DMS79 treated with DMSO at 0.1 percent for 48 hours (cell line): Measurements from ENCODE around the gene SLC35F6.
"Not testable (repeated sequence)": the region's sequence is repeated elsewhere in the genome, so short reads cannot be mapped to it uniquely, and the experiment has no call there.

ENCODE experiments used
- DNase-seq: peaks from one replicate; lab custom pipeline; 2025; lab: John Stamatoyannopoulos, UW

The SLC35F6 gene

GRCh38 chr2:26756337-26756736 lies 7.7 kb upstream of the SLC35F6 start:
- DNase-seq = no peak

DNA sequence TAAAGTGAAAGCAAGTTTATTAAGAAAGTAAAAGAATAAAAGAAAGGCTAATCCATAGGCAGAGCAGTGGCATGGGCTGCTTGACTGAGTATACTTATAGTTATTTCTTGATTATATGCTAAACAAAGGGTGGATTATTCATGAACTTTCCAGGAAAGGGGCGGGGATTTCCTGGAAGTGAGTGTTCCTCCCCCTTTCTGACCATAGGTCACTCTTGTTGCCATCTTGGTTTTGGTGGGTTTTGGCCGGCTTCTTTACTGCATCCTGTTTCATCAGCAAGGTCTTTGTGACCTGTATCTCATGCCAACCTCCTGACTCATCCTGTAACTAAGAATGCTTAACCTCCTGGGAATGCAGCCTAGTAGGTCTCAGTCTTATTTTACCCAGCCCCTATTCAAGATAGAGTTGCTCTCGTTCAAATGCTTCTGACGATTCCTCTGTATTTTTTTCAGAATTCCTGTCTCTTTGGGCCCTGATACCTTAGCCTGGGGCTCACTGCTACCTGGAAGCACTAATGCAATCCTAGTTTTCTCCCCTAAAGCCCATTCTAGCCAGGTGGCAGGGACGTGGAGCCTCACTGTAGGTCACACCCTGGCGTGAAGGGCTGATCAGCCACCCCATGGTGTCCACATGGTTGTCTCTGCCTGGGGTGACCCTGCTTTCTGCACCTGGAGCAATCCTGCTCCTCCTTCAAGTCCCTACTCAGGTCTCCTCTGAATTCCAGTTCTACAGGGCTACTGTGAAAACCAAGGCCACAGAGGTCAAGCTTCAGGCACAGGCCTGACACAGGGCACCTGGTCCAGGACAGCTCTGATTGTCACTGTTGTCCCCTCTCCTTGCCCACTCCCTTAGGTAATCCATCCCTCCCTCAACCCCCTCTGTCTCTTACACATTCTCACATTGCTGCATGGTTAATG lies 6.0 kb upstream of the SLC35F6 start:
- no peak for DNase-seq

DNA sequence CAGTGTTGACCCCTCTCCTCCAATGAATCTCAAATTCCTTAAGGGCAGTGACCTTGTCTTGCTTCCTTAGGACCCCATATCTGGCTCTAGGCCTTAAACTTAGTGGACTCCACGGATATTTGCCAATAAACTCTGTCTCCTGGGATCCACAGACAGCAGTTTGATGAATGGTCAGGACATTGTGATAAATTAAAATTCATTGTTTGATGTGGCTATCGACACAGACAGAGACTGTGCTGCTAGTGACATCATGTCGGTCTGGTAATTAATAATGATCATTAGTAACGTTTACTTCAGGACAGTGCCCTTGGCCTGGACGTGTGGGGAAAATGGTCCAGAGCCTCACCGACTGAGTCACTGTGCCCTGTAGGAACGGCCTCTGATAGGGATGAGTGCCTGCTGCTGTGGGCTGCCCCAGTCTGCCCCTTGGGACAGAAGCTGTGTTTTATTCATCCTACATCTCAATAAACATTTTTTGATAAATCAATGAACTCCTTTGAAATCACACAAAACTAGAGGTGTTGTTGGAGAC lies 5.2 kb upstream of the SLC35F6 start:
- no peak for DNase-seq

DNA sequence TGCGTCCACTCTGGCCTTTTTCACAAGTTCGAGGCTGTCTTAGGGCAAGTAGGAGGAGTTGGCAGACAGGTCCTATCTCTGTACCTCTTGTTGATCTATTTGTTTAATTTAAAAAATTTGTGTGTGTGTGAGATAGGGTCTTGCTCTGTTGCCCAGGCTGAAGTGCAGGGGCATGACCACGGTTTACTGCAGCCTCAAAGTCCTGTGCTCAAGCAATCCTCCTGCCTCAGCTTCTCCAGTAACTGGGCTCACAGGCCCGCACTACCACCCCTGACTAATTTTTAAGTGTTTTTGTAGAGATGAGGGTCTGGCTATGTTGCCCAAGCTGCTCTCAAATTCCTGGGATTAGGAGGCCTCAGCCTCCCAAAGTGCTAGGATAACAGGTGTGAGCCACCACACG lies 4.2 kb upstream of the SLC35F6 start:
- no peak for DNase-seq

DNA sequence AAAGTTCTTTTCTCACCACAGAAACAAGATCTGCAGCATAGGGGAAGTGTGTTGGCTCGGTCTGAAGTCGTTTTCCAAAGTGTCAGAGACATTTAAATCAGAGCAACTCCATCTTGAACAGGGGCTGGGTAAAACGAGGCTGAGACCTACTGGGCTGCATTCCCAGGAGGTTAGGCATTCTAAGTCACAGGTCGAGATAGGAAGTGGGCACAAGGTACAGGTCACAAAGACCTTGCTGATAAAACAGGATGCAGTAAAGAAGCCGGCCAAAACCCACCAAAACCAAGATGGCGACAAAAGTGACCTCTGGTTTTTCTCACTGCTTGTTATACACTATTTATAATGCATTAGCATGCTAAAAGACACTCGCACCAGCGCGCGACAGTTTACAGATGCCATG lies 3.1 kb upstream of the SLC35F6 start:
- DNase-seq = not testable (repeated sequence)

- DNase-seq = no peak
Observed at GRCh38 chr2:26763019-26763418, 1.1 kb upstream of the SLC35F6 start.

- no peak for DNase-seq
Observed at GRCh38 chr2:26764906-26765305, 822 bp downstream of the SLC35F6 start.

- no peak for DNase-seq
Observed at GRCh38 chr2:26765475-26766200, 1.6 kb downstream of the SLC35F6 start.

DNA sequence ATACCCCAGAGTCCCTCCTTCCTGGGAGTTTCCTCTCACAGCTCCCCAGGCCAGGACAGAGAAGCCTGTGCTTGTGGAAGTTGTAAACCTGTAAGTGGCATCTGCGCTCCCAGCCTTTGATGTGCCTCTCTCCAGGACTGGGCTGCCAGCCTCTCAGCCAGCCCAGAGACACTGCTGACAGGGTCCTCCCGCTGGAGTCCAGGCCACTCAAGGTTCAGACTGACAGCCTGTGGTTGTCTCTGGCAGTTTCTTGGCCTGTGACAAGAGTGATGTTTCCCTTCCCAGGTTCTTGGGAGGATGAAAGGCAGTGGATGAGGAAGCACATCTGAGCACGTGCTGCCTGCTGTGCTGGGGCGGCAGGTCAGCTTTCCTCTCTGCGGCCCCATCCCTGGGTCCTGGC lies 3.0 kb downstream of the SLC35F6 start:
- no peak for DNase-seq

- no peak for DNase-seq
Observed at GRCh38 chr2:26767894-26768487, 3.9 kb downstream of the SLC35F6 start.

DNA sequence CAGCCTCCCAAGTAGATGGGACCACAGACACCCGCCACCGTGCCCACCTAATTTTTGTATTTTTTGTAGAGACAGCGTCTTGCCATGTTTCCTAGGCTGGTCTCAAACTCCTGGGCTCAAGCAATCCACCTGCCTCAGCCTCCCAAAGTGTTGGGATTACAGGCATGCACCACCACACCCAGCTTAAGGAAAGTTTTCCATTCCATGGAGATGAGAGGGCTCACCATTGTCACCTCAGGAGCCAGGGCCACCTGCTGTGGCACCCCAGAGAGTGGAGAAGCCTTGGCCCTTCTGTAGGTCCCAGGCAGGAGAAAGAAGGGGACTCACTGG lies 4.6 kb downstream of the SLC35F6 start:
- DNase-seq = no peak

DNA sequence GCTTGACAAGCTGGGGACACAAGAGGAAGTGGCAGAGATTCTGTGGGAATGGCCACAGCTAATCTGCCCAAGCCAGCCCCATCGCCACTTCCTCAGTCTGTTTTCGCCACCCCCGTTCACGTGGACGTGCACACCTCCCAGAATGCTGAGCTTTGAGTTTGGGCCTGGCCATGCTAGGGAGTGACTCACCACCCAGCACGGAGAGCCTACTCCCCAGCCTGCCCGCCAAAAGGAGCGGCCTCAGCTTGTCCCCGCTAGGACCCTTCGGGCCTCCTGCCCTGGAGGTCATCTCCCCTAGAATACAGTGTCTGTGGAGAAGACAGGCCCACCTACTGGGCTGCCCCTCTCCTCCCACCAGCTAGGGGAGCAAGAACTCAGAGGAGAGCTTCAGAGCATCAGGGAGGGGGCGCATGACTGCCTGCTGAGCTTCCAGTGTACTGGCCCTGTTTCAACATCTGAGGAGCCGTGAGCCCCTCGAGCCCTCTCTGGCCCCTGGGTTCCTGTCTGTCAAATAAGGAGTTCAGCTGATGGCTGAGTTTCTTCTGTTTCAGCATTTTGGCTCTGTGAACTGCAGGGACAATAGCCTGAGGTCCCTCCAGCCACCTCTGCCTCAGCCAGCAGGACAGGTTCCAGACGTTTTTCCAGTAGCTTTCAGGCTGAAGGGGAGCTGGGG lies 5.1 kb downstream of the SLC35F6 start:
- DNase-seq = no peak

GRCh38 chr2:26770986-26771586 lies 7.0 kb downstream of the SLC35F6 start:
- DNase-seq = no peak

DNA sequence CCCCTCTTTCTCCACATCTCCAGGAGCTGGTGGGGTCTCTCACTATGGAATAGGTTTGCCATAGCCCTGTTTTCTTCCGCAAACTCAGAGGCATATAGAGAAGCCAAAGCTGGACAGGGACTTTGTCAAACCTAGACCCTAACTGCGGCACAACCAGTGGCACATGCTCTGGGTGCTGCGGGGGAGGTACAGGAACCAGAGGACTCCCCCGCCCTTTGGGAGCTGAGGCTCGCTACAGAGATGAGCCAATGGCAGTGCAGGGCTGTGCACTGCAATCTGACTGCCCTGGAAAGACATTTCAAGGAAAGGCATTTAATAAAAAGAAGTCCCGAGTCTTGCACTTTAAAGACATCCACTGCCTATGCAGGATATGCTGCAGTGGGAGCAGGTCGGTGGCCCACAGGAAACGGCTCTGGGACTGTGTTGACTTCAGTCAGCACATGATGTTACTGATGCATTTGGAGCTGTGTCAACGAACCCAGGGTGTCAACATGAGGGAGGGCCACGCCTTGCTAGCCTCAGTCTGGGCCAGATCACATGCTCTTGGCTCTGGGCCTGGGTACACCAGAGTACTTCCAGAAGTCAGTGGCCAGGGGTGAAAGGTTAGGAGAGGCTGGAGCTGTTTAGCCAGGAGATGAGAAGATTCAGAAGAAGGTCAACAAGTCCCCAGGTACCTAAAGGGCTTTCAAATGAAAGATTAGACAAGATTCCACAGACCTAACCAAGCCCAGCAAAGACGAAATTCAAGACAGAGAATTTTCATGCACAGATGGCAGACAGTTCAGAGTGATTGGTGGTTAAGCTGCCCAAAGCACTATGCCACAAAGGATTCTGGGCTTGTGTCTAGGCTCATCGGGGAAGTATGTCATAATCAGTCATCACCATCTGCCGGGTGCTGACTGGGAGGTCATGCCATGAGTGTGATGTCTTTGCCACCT lies 8.2 kb downstream of the SLC35F6 start:
- no peak for DNase-seq

- no peak for DNase-seq
Observed at GRCh38 chr2:26776195-26776800, 12.2 kb downstream of the SLC35F6 start.

GRCh38 chr2:26778098-26778497 lies 14.0 kb downstream of the SLC35F6 start:
- DNase-seq = no peak

DNA sequence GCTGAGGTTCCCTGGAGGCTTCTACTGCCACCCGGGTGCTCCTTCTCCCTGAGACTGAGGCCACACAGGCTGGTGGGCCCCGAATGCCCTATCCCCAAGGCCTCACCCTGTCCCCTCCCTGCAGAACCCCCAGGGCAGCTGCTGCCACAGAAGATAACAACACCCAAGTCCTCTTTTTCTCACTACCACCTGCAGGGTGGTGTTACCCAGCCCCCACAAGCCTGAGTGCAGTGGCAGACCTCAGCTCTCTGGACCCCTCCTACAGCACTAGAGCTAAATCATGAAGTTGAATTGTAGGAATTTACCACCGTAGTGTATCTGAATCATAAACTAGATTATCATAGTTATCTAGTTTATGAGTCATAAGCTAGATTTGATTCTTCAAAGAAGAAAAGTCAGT lies 14.4 kb downstream of the SLC35F6 start:
- DNase-seq = no peak

DNA sequence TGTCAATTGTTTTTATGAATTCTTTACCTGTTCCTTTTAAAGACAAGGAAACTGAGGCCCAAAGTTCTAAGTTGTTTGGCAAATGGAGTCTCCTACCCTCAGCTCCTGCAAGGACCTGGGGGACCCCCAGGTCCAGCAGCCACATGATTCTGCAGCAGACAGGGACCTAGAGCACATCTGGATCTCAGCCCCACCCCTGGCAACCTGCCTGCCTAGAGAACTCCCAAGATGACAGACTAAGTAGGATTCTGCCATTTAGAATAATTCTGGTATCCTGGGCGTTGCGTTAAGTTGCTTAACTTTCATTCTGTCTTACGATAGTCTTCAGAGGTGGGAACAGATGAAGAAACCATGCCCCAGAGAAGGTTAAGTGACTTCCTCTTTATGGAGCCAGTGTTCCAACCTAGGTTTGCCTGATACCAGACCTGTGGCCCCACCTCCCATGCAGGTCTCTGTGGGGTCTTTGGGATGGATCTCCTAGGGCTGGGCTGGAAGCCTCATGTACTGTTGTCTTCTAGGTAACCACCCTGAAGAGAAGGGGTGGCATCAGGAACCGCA lies 16.2 kb downstream of the SLC35F6 start:
- no peak for DNase-seq

DNA sequence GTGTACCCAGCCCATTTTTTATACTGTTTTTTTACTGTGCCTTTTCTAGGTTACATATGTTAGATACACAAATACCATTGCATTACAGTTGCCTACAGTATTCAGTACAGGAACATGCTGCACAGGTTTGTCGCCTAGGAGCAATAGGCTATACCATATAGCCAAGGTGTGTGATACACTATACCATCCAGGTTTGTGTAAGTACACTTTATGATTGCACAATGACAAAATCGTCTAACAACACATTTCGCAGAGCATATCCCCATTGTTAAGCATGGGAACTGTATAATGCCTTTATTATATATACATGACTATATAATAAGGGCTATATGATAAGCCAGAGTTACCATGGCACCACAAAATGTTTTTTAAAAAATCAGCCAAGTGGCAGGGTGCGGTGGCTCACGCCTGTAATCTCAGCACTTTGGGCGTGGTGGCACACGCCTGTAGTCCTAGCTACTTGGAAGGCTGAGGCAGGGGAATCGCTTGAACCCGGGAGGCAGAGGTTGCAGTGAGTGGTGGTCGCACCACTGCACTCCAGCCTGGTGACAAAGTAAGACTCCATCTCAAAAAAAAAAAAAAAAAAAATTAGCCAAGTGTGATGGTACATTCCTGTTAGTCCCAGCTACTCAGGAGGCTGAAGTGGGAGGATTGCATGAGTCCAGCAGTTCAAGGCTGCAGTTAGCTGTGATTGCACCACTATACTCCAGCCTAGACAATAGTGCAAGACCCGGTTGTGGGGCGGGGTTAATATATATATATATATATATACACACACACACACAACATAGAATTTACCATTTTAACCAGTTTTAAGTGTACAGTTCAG lies 19.0 kb downstream of the SLC35F6 start:
- DNase-seq = no peak
